ENCODE measurements around the gene EGFL8.
"Not testable (repeated sequence)": the region's sequence is repeated elsewhere in the genome, so short reads cannot be mapped to it uniquely, and the experiment has no call there.

DNA sequence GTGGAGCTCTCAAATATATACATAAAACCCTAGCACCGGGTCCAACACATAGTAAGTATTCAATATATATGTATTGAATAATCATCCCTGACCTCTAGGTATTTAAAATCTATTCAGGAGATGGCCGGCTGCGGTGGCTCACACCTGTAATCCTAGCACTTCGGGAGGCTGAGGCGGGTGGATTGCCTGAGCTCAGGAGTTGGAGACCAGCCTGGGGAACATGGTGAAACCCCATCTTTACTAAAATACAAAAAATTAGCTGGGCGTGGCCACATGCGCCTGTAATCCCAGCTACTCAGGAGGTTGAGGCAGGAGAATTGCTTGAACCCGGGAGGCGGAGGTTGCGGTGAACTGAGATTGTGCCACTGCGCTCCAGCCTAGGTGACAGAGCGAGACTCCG is 28.7 kb downstream of the EGFL8 start:
- not testable (repeated sequence) for TF ChIP-seq EP300, POLR2A (IDR thresholded peaks at IDR 0.05)
- TF ChIP-seq, protein P1, sequence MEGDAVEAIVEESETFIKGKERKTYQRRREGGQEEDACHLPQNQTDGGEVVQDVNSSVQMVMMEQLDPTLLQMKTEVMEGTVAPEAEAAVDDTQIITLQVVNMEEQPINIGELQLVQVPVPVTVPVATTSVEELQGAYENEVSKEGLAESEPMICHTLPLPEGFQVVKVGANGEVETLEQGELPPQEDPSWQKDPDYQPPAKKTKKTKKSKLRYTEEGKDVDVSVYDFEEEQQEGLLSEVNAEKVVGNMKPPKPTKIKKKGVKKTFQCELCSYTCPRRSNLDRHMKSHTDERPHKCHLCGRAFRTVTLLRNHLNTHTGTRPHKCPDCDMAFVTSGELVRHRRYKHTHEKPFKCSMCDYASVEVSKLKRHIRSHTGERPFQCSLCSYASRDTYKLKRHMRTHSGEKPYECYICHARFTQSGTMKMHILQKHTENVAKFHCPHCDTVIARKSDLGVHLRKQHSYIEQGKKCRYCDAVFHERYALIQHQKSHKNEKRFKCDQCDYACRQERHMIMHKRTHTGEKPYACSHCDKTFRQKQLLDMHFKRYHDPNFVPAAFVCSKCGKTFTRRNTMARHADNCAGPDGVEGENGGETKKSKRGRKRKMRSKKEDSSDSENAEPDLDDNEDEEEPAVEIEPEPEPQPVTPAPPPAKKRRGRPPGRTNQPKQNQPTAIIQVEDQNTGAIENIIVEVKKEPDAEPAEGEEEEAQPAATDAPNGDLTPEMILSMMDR (IDR thresholded peaks at IDR 0.05), result not testable (repeated sequence)
